ENCODE measurements around the gene RUFY4. TPM values are rescaled to one million over a fixed set of nuclear protein-coding genes. Genes with fewer than 3 reads are reported as not detected.
"Not testable (repeated sequence)": the region's sequence is repeated elsewhere in the genome, so short reads cannot be mapped to it uniquely, and the experiment has no call there.

The RUFY4 gene
- total RNA-seq, 2 experiments from 2014 or later, result not detected

GRCh38 chr2:218095853-218096252, 26.8 kb downstream of the RUFY4 start:
- POLR2A ChIA-PET, result no interaction called here
- intact Hi-C loops (cut with micrococcal nuclease; ENCODE audit: unreplicated experiment), result no loop called here
- no peak overlapping the region for H3K4me2 ChIP-seq (ENCODE audit: low read length)

DNA sequence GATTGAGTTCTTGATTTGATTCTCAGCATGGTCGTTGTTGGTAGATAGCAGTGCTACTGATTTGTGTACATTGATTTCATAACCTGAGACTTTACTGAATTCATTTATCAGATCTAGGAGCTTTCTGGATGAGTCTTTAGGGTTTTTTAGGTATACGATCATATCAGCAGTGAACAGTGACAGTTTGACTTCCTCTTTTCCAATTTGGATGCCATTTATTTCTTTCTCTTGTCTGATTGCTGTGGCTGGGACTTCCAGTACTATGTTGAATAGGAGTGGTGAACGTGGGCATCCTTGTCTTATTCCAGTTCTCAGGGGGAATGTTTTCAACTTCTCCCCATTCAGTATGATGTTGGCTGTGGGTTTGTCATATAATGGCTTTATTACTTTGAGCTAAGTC, 28.9 kb downstream of the RUFY4 start:
- H3K4me3 ChIP-seq (ENCODE audit: low read depth, low read length, poor library complexity, severe bottlenecking), result no peak overlapping the region
- H3K9me2 ChIP-seq (ENCODE audit: insufficient read depth, low read length), result no peaks in the 10 kb centered on the region
- TF ChIP-seq, protein P1, sequence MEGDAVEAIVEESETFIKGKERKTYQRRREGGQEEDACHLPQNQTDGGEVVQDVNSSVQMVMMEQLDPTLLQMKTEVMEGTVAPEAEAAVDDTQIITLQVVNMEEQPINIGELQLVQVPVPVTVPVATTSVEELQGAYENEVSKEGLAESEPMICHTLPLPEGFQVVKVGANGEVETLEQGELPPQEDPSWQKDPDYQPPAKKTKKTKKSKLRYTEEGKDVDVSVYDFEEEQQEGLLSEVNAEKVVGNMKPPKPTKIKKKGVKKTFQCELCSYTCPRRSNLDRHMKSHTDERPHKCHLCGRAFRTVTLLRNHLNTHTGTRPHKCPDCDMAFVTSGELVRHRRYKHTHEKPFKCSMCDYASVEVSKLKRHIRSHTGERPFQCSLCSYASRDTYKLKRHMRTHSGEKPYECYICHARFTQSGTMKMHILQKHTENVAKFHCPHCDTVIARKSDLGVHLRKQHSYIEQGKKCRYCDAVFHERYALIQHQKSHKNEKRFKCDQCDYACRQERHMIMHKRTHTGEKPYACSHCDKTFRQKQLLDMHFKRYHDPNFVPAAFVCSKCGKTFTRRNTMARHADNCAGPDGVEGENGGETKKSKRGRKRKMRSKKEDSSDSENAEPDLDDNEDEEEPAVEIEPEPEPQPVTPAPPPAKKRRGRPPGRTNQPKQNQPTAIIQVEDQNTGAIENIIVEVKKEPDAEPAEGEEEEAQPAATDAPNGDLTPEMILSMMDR (conservative IDR thresholded peaks at IDR 0.05; ENCODE audit: low read length), result no peak
- TF ChIP-seq EZH2phosphoT487 (IDR thresholded peaks at IDR 0.05; ENCODE audit: borderline replicate concordance, low read depth, low read length), result no peak
- no peak overlapping the region for H2AFZ ChIP-seq (ENCODE audit: low read length)
- no peak overlapping the region for H3K27ac ChIP-seq (ENCODE audit: low read depth, low read length, poor library complexity, severe bottlenecking)
- no peak overlapping the region for H3K4me2 ChIP-seq (ENCODE audit: low read length)
- no peaks in the 10 kb centered on the region for H3K36me3 ChIP-seq (ENCODE audit: insufficient read depth, low read length)
- DNase-seq (ENCODE audit: low spot score), result no peak
- ChIA-PET POLR2A (no interaction called here), CTCF (ENCODE audit: unreplicated experiment) (no interaction called here)
- BruUV-seq (replicated peaks), result no TSS peak
- intact Hi-C loops (cut with micrococcal nuclease; ENCODE audit: unreplicated experiment), result no loop called here
- H4K20me1 ChIP-seq (ENCODE audit: insufficient read depth, low read length), result no peaks in the 10 kb centered on the region
- H3K4me1 ChIP-seq (ENCODE audit: insufficient read depth, low read length, poor library complexity, severe bottlenecking), result no peaks in the 10 kb centered on the region
- H3K9me3 ChIP-seq (ENCODE audit: low read length), result 0 out of 2 replicates have a peak, but pooled peaks cover 7% of the 10 kb centered on the region
- no peaks in the 10 kb centered on the region for H3K79me2 ChIP-seq (ENCODE audit: insufficient read depth, low read depth, low read length)

More at GRCh38 chr2:218095853-218096252, 26.8 kb downstream of the RUFY4 start:
- no peak overlapping the region for H3K4me3 ChIP-seq (ENCODE audit: low read depth, low read length, poor library complexity, severe bottlenecking)
- H3K4me1 ChIP-seq (ENCODE audit: insufficient read depth, low read length, poor library complexity, severe bottlenecking), result no peaks in the 10 kb centered on the region
- no peak for DNase-seq (ENCODE audit: low spot score)
- 0 out of 2 replicates have a peak, but pooled peaks cover 7% of the 10 kb centered on the region for H3K9me3 ChIP-seq (ENCODE audit: low read length)
- no peaks in the 10 kb centered on the region for H4K20me1 ChIP-seq (ENCODE audit: insufficient read depth, low read length)
- H3K79me2 ChIP-seq (ENCODE audit: insufficient read depth, low read depth, low read length), result no peaks in the 10 kb centered on the region
- H3K27ac ChIP-seq (ENCODE audit: low read depth, low read length, poor library complexity, severe bottlenecking), result no peak overlapping the region
- no peak overlapping the region for H2AFZ ChIP-seq (ENCODE audit: low read length)
- H3K9me2 ChIP-seq (ENCODE audit: insufficient read depth, low read length), result no peaks in the 10 kb centered on the region
- TF ChIP-seq EZH2phosphoT487 (IDR thresholded peaks at IDR 0.05; ENCODE audit: borderline replicate concordance, low read depth, low read length), result no peak
- TF ChIP-seq, protein P1 (conservative IDR thresholded peaks at IDR 0.05; ENCODE audit: low read length), result no peak
- no TSS peak for BruUV-seq (replicated peaks)
- CTCF ChIA-PET (ENCODE audit: unreplicated experiment), result no interaction called here
- no peaks in the 10 kb centered on the region for H3K36me3 ChIP-seq (ENCODE audit: insufficient read depth, low read length)

GRCh38 chr2:218108834-218109233, 39.8 kb downstream of the RUFY4 start:
- H3K4me3 ChIP-seq (ENCODE audit: low read depth, low read length, poor library complexity, severe bottlenecking); H3K9me3 ChIP-seq (ENCODE audit: low read length); H3K79me2 ChIP-seq (ENCODE audit: insufficient read depth, low read depth, low read length); H4K20me1 ChIP-seq (ENCODE audit: insufficient read depth, low read length); BruUV-seq (replicated peaks); H3K36me3 ChIP-seq (ENCODE audit: insufficient read depth, low read length); H3K9me2 ChIP-seq (ENCODE audit: insufficient read depth, low read length); intact Hi-C loops (cut with micrococcal nuclease; ENCODE audit: unreplicated experiment); H3K4me1 ChIP-seq (ENCODE audit: insufficient read depth, low read length, poor library complexity, severe bottlenecking); H3K27ac ChIP-seq (ENCODE audit: low read depth, low read length, poor library complexity, severe bottlenecking); DNase-seq (ENCODE audit: low spot score); CTCF ChIA-PET (ENCODE audit: unreplicated experiment); H3K4me2 ChIP-seq (ENCODE audit: low read length); H2AFZ ChIP-seq (ENCODE audit: low read length): not testable (repeated sequence)
- POLR2A ChIA-PET, result interaction anchor here (0.6 to 0.7 kb wide), 2 partner anchors 9 to 272 kb away, joined by 3 read pairs; no protein-coding TSS in a partner anchor

DNA sequence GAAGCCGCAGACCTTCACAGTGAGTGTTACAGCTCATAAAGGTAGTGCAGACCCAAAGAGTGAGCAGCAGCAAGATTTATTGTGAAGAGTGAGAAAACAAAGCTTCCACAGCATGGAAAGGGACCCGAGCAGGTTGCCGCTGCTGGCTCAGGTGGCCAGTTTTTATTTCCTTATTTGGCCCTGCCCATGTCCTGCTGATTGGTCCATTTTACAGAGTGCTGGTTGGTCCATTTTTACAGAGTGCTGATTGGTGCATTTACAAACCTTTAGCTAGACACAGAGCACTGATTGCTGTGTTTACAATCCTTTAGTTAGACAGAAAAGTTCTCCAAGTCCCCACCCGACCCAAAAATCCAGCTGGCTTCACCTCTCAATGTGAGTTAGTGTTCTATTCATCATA, 52.7 kb downstream of the RUFY4 start:
- CTCF ChIA-PET (ENCODE audit: unreplicated experiment); POLR2A ChIA-PET: not testable (repeated sequence)

GRCh38 chr2:218122286-218122685, 53.2 kb downstream of the RUFY4 start:
- H3K4me1 ChIP-seq (ENCODE audit: insufficient read depth, low read length, poor library complexity, severe bottlenecking); H3K9me3 ChIP-seq (ENCODE audit: low read length); H4K20me1 ChIP-seq (ENCODE audit: insufficient read depth, low read length); H3K9me2 ChIP-seq (ENCODE audit: insufficient read depth, low read length); H3K36me3 ChIP-seq (ENCODE audit: insufficient read depth, low read length); CTCF ChIA-PET (ENCODE audit: unreplicated experiment); H3K4me2 ChIP-seq (ENCODE audit: low read length); intact Hi-C loops (cut with micrococcal nuclease; ENCODE audit: unreplicated experiment); H2AFZ ChIP-seq (ENCODE audit: low read length); H3K27ac ChIP-seq (ENCODE audit: low read depth, low read length, poor library complexity, severe bottlenecking); DNase-seq (ENCODE audit: low spot score); H3K4me3 ChIP-seq (ENCODE audit: low read depth, low read length, poor library complexity, severe bottlenecking); H3K79me2 ChIP-seq (ENCODE audit: insufficient read depth, low read depth, low read length); BruUV-seq (replicated peaks): not testable (repeated sequence)
- POLR2A ChIA-PET, result interaction anchor here (0.7 to 1.0 kb wide), 2 partner anchors 18 to 1430 kb away, joined by 3 to 4 read pairs; no protein-coding TSS in a partner anchor

More for the DNA sequence above, 52.7 kb downstream of the RUFY4 start:
- H4K20me1 ChIP-seq (ENCODE audit: insufficient read depth, low read length); H3K4me1 ChIP-seq (ENCODE audit: insufficient read depth, low read length, poor library complexity, severe bottlenecking); H3K27ac ChIP-seq (ENCODE audit: low read depth, low read length, poor library complexity, severe bottlenecking); BruUV-seq (replicated peaks); H3K36me3 ChIP-seq (ENCODE audit: insufficient read depth, low read length); DNase-seq (ENCODE audit: low spot score); H3K9me2 ChIP-seq (ENCODE audit: insufficient read depth, low read length); H2AFZ ChIP-seq (ENCODE audit: low read length); H3K9me3 ChIP-seq (ENCODE audit: low read length); H3K79me2 ChIP-seq (ENCODE audit: insufficient read depth, low read depth, low read length); intact Hi-C loops (cut with micrococcal nuclease; ENCODE audit: unreplicated experiment); H3K4me3 ChIP-seq (ENCODE audit: low read depth, low read length, poor library complexity, severe bottlenecking); H3K4me2 ChIP-seq (ENCODE audit: low read length): not testable (repeated sequence)

All from OCI-LY7 (cell line).